IMR-90 (cell line): ENCODE data around the gene S1PR5. TPM values are rescaled to one million over a fixed set of nuclear protein-coding genes. Genes with fewer than 3 reads are reported as not detected.

Source experiments
- ATAC-seq: fragments of 200-7000 bp; cut with Tn5 transposase; 2 replicates; pipeline ENCODE4 v1.9.1; 2020; ENCODE audit warnings: low read depth, mild to moderate bottlenecking, moderate library complexity
- BruUV-seq: library from RNA; stranded (reverse); fragments of 400-500 nt; replicated peaks from 2 replicates; lab custom pipeline; 2021; lab: Mats Ljungman, UMichigan
- CTCF ChIA-PET: fragments of 300-600 bp; formaldehyde crosslinking; extraction: SDS; loops from one replicate; lab custom pipeline; 2021; ENCODE audit warnings: antibody characterized with exemption; lab: Yijun Ruan, JAX
- POLR2A ChIA-PET: fragments of 300-600 bp; sonication (Branson Sonifier 250); formaldehyde crosslinking; loops from one replicate; lab custom pipeline; 2022; ENCODE audit warnings: antibody characterized with exemption; ENCODE audit not compliant: unreplicated experiment; lab: Charles Lee
- DNase-seq: peaks from one replicate; pipeline ENCODE4 v3.0.0; 2013
- H2AFZ ChIP-seq: replicated peaks from 2 replicates; pipeline ENCODE3; 2013; ENCODE audit warnings: low read length, mild to moderate bottlenecking; ENCODE audit not compliant: poor library complexity
- H2AK5ac ChIP-seq: 2 replicates; pipeline ENCODE4 v1.6.1; 2013; ENCODE audit warnings: low read depth, low read length, inconsistent platforms
- H2AK9ac ChIP-seq: replicated peaks from 2 replicates; pipeline ENCODE3; 2013; ENCODE audit warnings: mild to moderate bottlenecking, low read depth, low read length, moderate library complexity; ENCODE audit not compliant: poor library complexity
- H2BK120ac ChIP-seq: 2 replicates; pipeline ENCODE4 v1.6.1; 2013; ENCODE audit warnings: low read depth, low read length, inconsistent platforms
- H2BK15ac ChIP-seq: 3 replicates; pipeline ENCODE4 v1.6.1; 2013; ENCODE audit warnings: low read depth, low read length, inconsistent platforms
- H2BK20ac ChIP-seq: 2 replicates; pipeline ENCODE4 v1.6.1; 2013; ENCODE audit warnings: low read depth, mild to moderate bottlenecking, inconsistent platforms, low read length, moderate library complexity
- H2BK5ac ChIP-seq: 2 replicates; pipeline ENCODE4 v1.6.1; 2013; ENCODE audit warnings: mild to moderate bottlenecking, low read depth, low read length, inconsistent platforms; ENCODE audit not compliant: poor library complexity, severe bottlenecking
- H3K14ac ChIP-seq: replicated peaks from 2 replicates; pipeline ENCODE4 v1.6.1; 2013; ENCODE audit warnings: low read depth, low read length, inconsistent platforms
- H3K18ac ChIP-seq: 2 replicates; pipeline ENCODE4 v1.6.1; 2013; ENCODE audit warnings: low read depth, low read length, control low read depth
- H3K23ac ChIP-seq: 2 replicates; pipeline ENCODE4 v1.6.1; 2013; ENCODE audit warnings: low read depth, low read length, inconsistent platforms
- H3K27ac ChIP-seq: 2 replicates; pipeline ENCODE4 v1.5.1; 2013; ENCODE audit warnings: mild to moderate bottlenecking, control low read depth, low read length; ENCODE audit not compliant: insufficient read depth
- H3K27me3 ChIP-seq: 2 replicates; pipeline ENCODE4 v1.6.1; 2013; ENCODE audit warnings: low read length; ENCODE audit not compliant: control insufficient read depth, insufficient read depth
- H3K36me3 ChIP-seq: 2 replicates; pipeline ENCODE4 v1.6.1; 2013; ENCODE audit warnings: low read length, mixed read lengths; ENCODE audit not compliant: control insufficient read depth, insufficient read depth
- H3K4ac ChIP-seq: 2 replicates; pipeline ENCODE4 v1.6.1; 2013; ENCODE audit warnings: low read depth, low read length, inconsistent platforms
- H3K4me1 ChIP-seq: 2 replicates; pipeline ENCODE4 v1.6.1; 2013; ENCODE audit warnings: low read length, mixed read lengths; ENCODE audit not compliant: control insufficient read depth, insufficient read depth
- H3K4me2 ChIP-seq: 2 replicates; pipeline ENCODE4 v1.6.1; 2013; ENCODE audit warnings: low read depth, mild to moderate bottlenecking, control low read depth, low read length, moderate library complexity
- H3K4me3 ChIP-seq: 2 replicates; pipeline ENCODE4 v1.5.1; 2013; ENCODE audit warnings: low read depth, mild to moderate bottlenecking, control low read depth, low read length, moderate library complexity; ENCODE audit not compliant: insufficient read depth
- H3K56ac ChIP-seq: 2 replicates; pipeline ENCODE4 v1.6.1; 2013; ENCODE audit warnings: low read length, inconsistent platforms; ENCODE audit not compliant: insufficient read depth; ENCODE audit errors: extremely low read depth
- H3K79me1 ChIP-seq, 2 experiments: 2 replicates each; pipeline ENCODE4 v1.6.1; 2013; ENCODE audit warnings: low read length in 2 of 2, inconsistent platforms in 1 of 2, low read depth in 1 of 2
- H3K9ac ChIP-seq: 2 replicates; pipeline ENCODE4 v1.6.1; 2013; ENCODE audit warnings: low read depth, low read length, control low read depth
- H3K9me1 ChIP-seq: 2 replicates; pipeline ENCODE4 v1.6.1; 2013; ENCODE audit warnings: low read length, inconsistent platforms; ENCODE audit not compliant: insufficient read depth
- H3K9me3 ChIP-seq: 2 replicates; pipeline ENCODE4 v1.6.1; 2013; ENCODE audit warnings: low read length; ENCODE audit not compliant: control insufficient read depth, insufficient read depth
- H4K20me1 ChIP-seq: 2 replicates; pipeline ENCODE4 v1.6.1; 2013; ENCODE audit warnings: low read length, inconsistent platforms; ENCODE audit not compliant: insufficient read depth
- H4K5ac ChIP-seq: 2 replicates; pipeline ENCODE4 v1.6.1; 2013; ENCODE audit warnings: mild to moderate bottlenecking, low read depth, low read length, control low read depth
- H4K8ac ChIP-seq, 2 experiments: 2 replicates each; pipeline ENCODE4 v1.6.1; 2013; ENCODE audit warnings: low read depth in 2 of 2, low read length in 2 of 2, control low read depth in 1 of 2, inconsistent platforms in 1 of 2
- H4K91ac ChIP-seq: 2 replicates; pipeline ENCODE4 v1.6.1; 2013; ENCODE audit warnings: low read depth, low read length, inconsistent platforms; ENCODE audit not compliant: insufficient read depth
- BHLHE40 ChIP-seq: fragments of 150-350 bp; IDR thresholded peaks from 2 replicates; pipeline ENCODE4 v1.6.1; 2016; ENCODE audit warnings: mild to moderate bottlenecking, low read depth, low read length
- CHD1 ChIP-seq: IDR thresholded peaks from 2 replicates; pipeline ENCODE4 v1.6.1; 2012; ENCODE audit warnings: low read depth, low read length, improper control_type of control experiment
- ELK1 ChIP-seq: fragments of 150-350 bp; IDR thresholded peaks from 2 replicates; pipeline ENCODE4 v1.6.1; 2016; ENCODE audit warnings: low read depth, mild to moderate bottlenecking, low read length, moderate library complexity, borderline replicate concordance
- FOS ChIP-seq: fragments of 150-350 bp; IDR thresholded peaks from 2 replicates; pipeline ENCODE4 v1.6.1; 2016; ENCODE audit warnings: low read depth, low read length
- MAZ ChIP-seq: IDR thresholded peaks from 2 replicates; pipeline ENCODE4 v1.6.1; 2012; ENCODE audit warnings: low read depth, mild to moderate bottlenecking, low read length, improper control_type of control experiment, moderate library complexity, borderline replicate concordance
- MXI1 ChIP-seq: IDR thresholded peaks from 2 replicates; pipeline ENCODE4 v1.6.1; 2012; ENCODE audit warnings: low read depth, mild to moderate bottlenecking, low read length, moderate library complexity, borderline replicate concordance
- NFE2L2 ChIP-seq: fragments of 150-350 bp; IDR thresholded peaks from 2 replicates; pipeline ENCODE4 v1.6.1; 2016; ENCODE audit warnings: low read depth, mild to moderate bottlenecking, low read length
- POLR2A ChIP-seq: IDR thresholded peaks from 2 replicates; pipeline ENCODE4 v1.6.1; 2012; ENCODE audit warnings: mild to moderate bottlenecking, low read depth, low read length
- RAD21 ChIP-seq: IDR thresholded peaks from 2 replicates; pipeline ENCODE4 v1.6.1; 2012; ENCODE audit warnings: low read length, improper control_type of control experiment
- RCOR1 ChIP-seq: IDR thresholded peaks from 2 replicates; pipeline ENCODE4 v1.6.1; 2012; ENCODE audit warnings: mild to moderate bottlenecking, low read length, improper control_type of control experiment; ENCODE audit not compliant: insufficient replicate concordance
- RFX5 ChIP-seq: IDR thresholded peaks from 2 replicates; pipeline ENCODE4 v1.8.0; 2012; ENCODE audit warnings: low read depth, mild to moderate bottlenecking, low read length, moderate library complexity
- SMC3 ChIP-seq: fragments of 150-350 bp; IDR thresholded peaks from 2 replicates; pipeline ENCODE4 v1.6.1; 2016; ENCODE audit warnings: low read depth, mild to moderate bottlenecking, antibody characterized with exemption, low read length, moderate library complexity
- USF2 ChIP-seq: fragments of 150-350 bp; IDR thresholded peaks from 2 replicates; pipeline ENCODE4 v1.6.1; 2017; ENCODE audit warnings: mild to moderate bottlenecking, antibody characterized with exemption, low read length, low read depth
- WGBS, 2 experiments: methylation state at CpG; one replicate each; pipeline versions ENCODE4 v1.1.5 to v1.1.7; 2013; ENCODE audit warnings: missing lambda C conversion rate in 2 of 2; ENCODE audit not compliant: insufficient read length in 1 of 2; ENCODE audit errors: extremely low coverage in 2 of 2; 5-methylcytosine and 5-hydroxymethylcytosine counted together
- dilution Hi-C: fragments of 300-500 bp; cut with HindIII; formaldehyde crosslinking; loops from one replicate; pipeline ENCODE4 v1.14.3; 2018; ENCODE audit warnings: low sequenced_read_pairs; ENCODE audit not compliant: unreplicated experiment
- in situ Hi-C: fragments of 300-500 bp; cut with MboI; formaldehyde crosslinking; loops from 3 replicates; pipeline ENCODE4 v1.14.3; 2019; ENCODE audit warnings: low sequenced_read_pairs, inconsistent platforms, mixed read lengths
- intact Hi-C: fragments of 100-400 bp; cut with micrococcal nuclease; formaldehyde crosslinking; loops from 2 replicates; pipeline ENCODE4 v1.10.0; 2022
- polyA plus RNA-seq, 3 experiments: library from polyadenylated mRNA; depleted of rRNA; stranded (reverse); fragments of >200 nt; gene quantifications; 2 replicates each; pipeline ENCODE4 v1.2.3, GENCODE V29; 2012; ENCODE audit warnings: low replicate concordance in 1 of 3
- total RNA-seq: library from RNA; depleted of rRNA; stranded (reverse); fragments of >200 nt; gene quantifications from 2 replicates; pipeline ENCODE4 v1.2.3, GENCODE V29; 2012

S1PR5 gene
- total and polyA plus RNA-seq, 2 of the 4 experiments (the other 2 are of a cell fraction), result 0.36 to 0.55 TPM

- TF ChIP-seq MXI1, result no peak
- no peak for TF ChIP-seq RAD21
These were observed 16.6 kb upstream of the S1PR5 start (continued) for GRCh38 chr19:10533646-10534386.

GRCh38 chr19:10532457-10532856 is 15.2 kb upstream of the S1PR5 start:
- Histone ChIP-seq H3K4me2 (no peak overlapping the region), H4K91ac (no peak overlapping the region), H3K9me1 (no peaks in the 10 kb centered on the region), H3K9me3 (peaks cover 2% of the 10 kb centered on the region; the same call in 1 of the 2 replicates), H2AFZ (no peak overlapping the region), H2AK9ac (no peak overlapping the region), H2AK5ac (no peak overlapping the region), H4K8ac (no peak overlapping the region), H3K9ac (no peak overlapping the region), H3K27ac (no peak overlapping the region), H3K23ac (no peak overlapping the region), H4K5ac (no peak overlapping the region), H3K56ac (no peak overlapping the region), H4K20me1 (no peaks in the 10 kb centered on the region), H2BK5ac (no peak overlapping the region), H3K79me1 (no peaks in the 10 kb centered on the region), H3K14ac (no peak overlapping the region), H3K4ac (no peak overlapping the region), H2BK20ac (no peak overlapping the region), H3K4me3 (no peak overlapping the region), H3K36me3 (no peaks in the 10 kb centered on the region), H2BK120ac (no peak overlapping the region), H3K4me1 (no peaks in the 10 kb centered on the region), H2BK15ac (no peak overlapping the region), H3K18ac (no peak overlapping the region), H3K27me3 (no peaks in the 10 kb centered on the region; the same call in 1 of the 2 replicates)
- DNase-seq (no peak), ATAC-seq (no peak)
- ChIA-PET POLR2A (no interaction called here), CTCF (no interaction called here)
- WGBS, 2 experiments, result no CpG with 5 or more reads among the region's 1 CpG
- intact Hi-C loops (no loop called here), in situ Hi-C loops (no loop called here), dilution Hi-C loops (no loop called here)
- no TSS peak for BruUV-seq
- TF ChIP-seq BHLHE40 (no peak), CHD1 (no peak), RFX5 (no peak), SMC3 (no peak), USF2 (no peak), RCOR1 (no peak), MXI1 (no peak), ELK1 (no peak), RAD21 (no peak), NFE2L2 (no peak), MAZ (no peak), FOS (no peak), POLR2A (no peak)
